Endothelial cell of umbilical vein (primary cell): ENCODE data around the gene SLC25A43. TPM values are rescaled to one million over a fixed set of nuclear protein-coding genes. Genes with fewer than 3 reads are reported as not detected.

Experiments
- BruUV-seq: library from RNA; stranded (reverse); fragments of 400-500 nt; replicated peaks from 2 replicates; lab custom pipeline; 2021; lab: Mats Ljungman, UMichigan
- CTCF ChIA-PET: fragments of 300-600, 350-600 bp; sonication (Branson Sonifier 250); formaldehyde crosslinking; loops from one replicate; lab custom pipeline; 2021; ENCODE audit warnings: antibody characterized with exemption, inconsistent platforms; lab: Charles Lee
- POLR2A ChIA-PET: fragments of 300-600, 350-600 bp; sonication (Branson Sonifier 250); formaldehyde crosslinking; loops from one replicate; lab custom pipeline; 2021; ENCODE audit warnings: antibody characterized with exemption, inconsistent platforms; lab: Charles Lee
- DNase-seq: peaks from one replicate; pipeline ENCODE4 v3.0.0-alpha.2; 2011; ENCODE audit warnings: low read depth, low spot score
- FAIRE-seq: peaks from 2 replicates; lab custom pipeline; 2011; peaks lifted over from hg19 to GRCh38; lab: Jason Lieb, UNC
- H2AFZ ChIP-seq: 2 replicates; pipeline ENCODE4 v1.6.0; 2012; ENCODE audit warnings: low read depth, low read length, control low read depth, inconsistent platforms
- H3K27ac ChIP-seq: 2 replicates; pipeline ENCODE4 v1.5.1; 2011; ENCODE audit warnings: low read depth, mild to moderate bottlenecking, control low read depth, low read length, moderate library complexity; ENCODE audit not compliant: insufficient read depth
- H3K27me3 ChIP-seq, 2 experiments: 2 replicates each; pipeline versions ENCODE4 v1.6.0 to v1.6.1; 2011; ENCODE audit warnings: low read length in 2 of 2, mixed read lengths in 1 of 2; ENCODE audit not compliant: control insufficient read depth in 2 of 2, insufficient read depth in 2 of 2
- H3K36me3 ChIP-seq, 2 experiments: 2 replicates in 1 of 2; 3 replicates in 1 of 2; pipeline ENCODE4 v1.5.1; 2011; ENCODE audit warnings: low read length in 2 of 2, mild to moderate bottlenecking in 1 of 2, moderate library complexity in 1 of 2; ENCODE audit not compliant: control insufficient read depth in 2 of 2, insufficient read depth in 2 of 2; ENCODE audit errors: extremely low read depth in 1 of 2
- H3K4me1 ChIP-seq: 3 replicates; pipeline ENCODE4 v1.5.1; 2011; ENCODE audit warnings: mild to moderate bottlenecking, low read length; ENCODE audit not compliant: control insufficient read depth, insufficient read depth; ENCODE audit errors: extremely low read depth
- H3K4me2 ChIP-seq: 2 replicates; pipeline ENCODE4 v1.6.1; 2011; ENCODE audit warnings: low read length, control low read depth, mixed read lengths; ENCODE audit not compliant: insufficient read depth
- H3K4me3 ChIP-seq, 3 experiments: fragments of 200-600 bp in 1 of 3; sonication (generic), shearing (Covaris generic) in 1 of 3; replicated peaks in 1 of 3; 2 replicates each; pipeline ENCODE4 v1.5.1; 2011 to 2016; ENCODE audit warnings: control low read depth in 3 of 3, low read length in 3 of 3, mild to moderate bottlenecking in 2 of 3, inconsistent platforms in 1 of 3, low read depth in 1 of 3, moderate library complexity in 1 of 3; ENCODE audit not compliant: insufficient read depth in 1 of 3
- H3K79me2 ChIP-seq: 2 replicates; pipeline ENCODE4 v1.6.0; 2012; ENCODE audit warnings: low read length, inconsistent platforms; ENCODE audit not compliant: control insufficient read depth, insufficient read depth
- H3K9ac ChIP-seq: replicated peaks from 2 replicates; pipeline ENCODE3; 2011; ENCODE audit warnings: low read length, control low read depth; ENCODE audit not compliant: insufficient read depth; ENCODE audit errors: extremely low read depth
- H3K9me1 ChIP-seq: replicated peaks from 3 replicates; pipeline ENCODE4 v1.6.0; 2011; ENCODE audit warnings: mild to moderate bottlenecking, low read length; ENCODE audit not compliant: control insufficient read depth, insufficient read depth; ENCODE audit errors: extremely low read depth
- H3K9me3 ChIP-seq: replicated peaks from 2 replicates; pipeline ENCODE4 v1.5.1; 2012; ENCODE audit warnings: low read length, inconsistent platforms; ENCODE audit not compliant: control insufficient read depth, insufficient read depth
- H4K20me1 ChIP-seq: replicated peaks from 2 replicates; pipeline ENCODE3; 2011; ENCODE audit warnings: mild to moderate bottlenecking, low read length; ENCODE audit not compliant: control insufficient read depth, insufficient read depth; ENCODE audit errors: extremely low read depth
- EZH2 ChIP-seq: IDR thresholded peaks from 2 replicates; pipeline ENCODE4 v1.6.1; 2012; ENCODE audit warnings: borderline replicate concordance, low read depth, mild to moderate bottlenecking, moderate library complexity, low read length, inconsistent platforms; ENCODE audit not compliant: severe bottlenecking
- FOS ChIP-seq: IDR thresholded peaks from 2 replicates; pipeline ENCODE4 v1.6.1; 2011; ENCODE audit warnings: mild to moderate bottlenecking, low read length, moderate library complexity, borderline replicate concordance; ENCODE audit not compliant: insufficient read depth
- GATA2 ChIP-seq: IDR thresholded peaks from 2 replicates; pipeline ENCODE4 v1.7.0; 2011; ENCODE audit warnings: low read depth, mild to moderate bottlenecking, moderate library complexity, mixed read lengths, low read length; ENCODE audit not compliant: insufficient read length, insufficient read depth
- JUN ChIP-seq: IDR thresholded peaks from 2 replicates; pipeline ENCODE4 v1.6.1; 2011; ENCODE audit warnings: borderline replicate concordance, low read depth; ENCODE audit not compliant: insufficient read length, insufficient read depth
- MYC ChIP-seq: IDR thresholded peaks from one replicate; pipeline ENCODE4 v1.6.1; 2011; ENCODE audit warnings: mild to moderate bottlenecking, low read depth, low read length
- POLR2A ChIP-seq: IDR thresholded peaks from 2 replicates; pipeline ENCODE4 v1.6.1; 2012; ENCODE audit warnings: low read depth, mild to moderate bottlenecking, control low read depth, low read length
- POLR2AphosphoS5 ChIP-seq: IDR thresholded peaks from 2 replicates; pipeline ENCODE4 v1.6.1; 2012; ENCODE audit warnings: low read depth, mild to moderate bottlenecking, control low read depth, low read length, moderate library complexity; ENCODE audit not compliant: insufficient read depth
- dilution Hi-C: fragments of 300-500 bp; cut with MboI; formaldehyde crosslinking; loops from one replicate; pipeline ENCODE4 v1.15.0; 2019; ENCODE audit warnings: low sequenced_read_pairs; ENCODE audit not compliant: extremely low pct_ligation_motif_present
- intact Hi-C: fragments of 100-400 bp; cut with micrococcal nuclease; formaldehyde crosslinking; loops from one replicate; pipeline ENCODE4 v1.10.0; 2022
- polyA plus RNA-seq, 4 experiments: library from polyadenylated mRNA; depleted of rRNA in 3 of 4; stranded (reverse) in 3 of 4; unstranded in 1 of 4; fragments of >200 nt; gene quantifications; 2 replicates each; pipeline versions ENCODE4 v1.2.1 to v1.2.3, GENCODE V29; 2011 to 2012; ENCODE audit warnings: missing spikeins in 1 of 4
- total RNA-seq: library from RNA; stranded (reverse); gene quantifications from 2 replicates; pipeline ENCODE4 v1.2.3, GENCODE V29; 2021
- TF ChIP-seq, protein P1 (sequence below), 2 donors: IDR thresholded peaks; 1 replicate in 1 of 2; 2 replicates in 1 of 2; pipeline ENCODE4 v1.5.1; 2011; ENCODE audit warnings: low read length in 2 of 2, mild to moderate bottlenecking in 2 of 2, moderate library complexity in 2 of 2, control low read depth in 1 of 2, inconsistent platforms in 1 of 2, low read depth in 1 of 2; ENCODE audit not compliant: insufficient read depth in 1 of 2; ENCODE audit errors: extremely low read depth in 1 of 2
- TF ChIP-seq, protein P2 (sequence below): IDR thresholded peaks from 2 replicates; pipeline ENCODE4 v1.6.1; 2011; ENCODE audit not compliant: insufficient read depth, insufficient read length

SLC25A43 gene
- total and polyA plus RNA-seq, 2 donors (not counting 3 experiments of a cell fraction or from before 2014, with no cell fraction given): 7.2 to 11.5 TPM

DNA sequence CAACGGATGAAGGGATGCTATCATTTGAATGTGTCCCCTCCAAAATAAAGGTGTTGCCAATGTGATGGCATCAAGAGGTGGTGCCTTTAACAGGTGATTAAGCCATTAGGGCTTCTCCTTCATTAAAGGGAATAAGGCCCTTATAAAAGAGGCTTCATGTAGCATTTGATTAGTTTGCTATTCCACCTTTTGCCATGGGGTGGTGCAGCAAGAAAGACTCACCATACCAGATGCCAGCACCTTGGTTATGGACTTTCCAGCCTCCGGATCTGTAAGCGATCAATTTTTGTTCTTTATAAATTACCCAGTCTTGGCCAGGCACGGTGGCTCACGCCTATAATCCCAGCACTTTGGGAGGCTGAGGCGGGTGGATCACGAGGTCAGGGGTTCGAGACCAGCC lies 7.9 kb upstream of the SLC25A43 start:
- DNase-seq (peak; percentile 34), FAIRE-seq (peak; percentile 55)
- no peak overlapping the region for H2AFZ ChIP-seq
- no peaks in the 10 kb centered on the region for H3K36me3 ChIP-seq
- no peaks in the 10 kb centered on the region for H3K79me2 ChIP-seq
- H3K9ac ChIP-seq: no peak overlapping the region
- no peak overlapping the region for H3K4me2 ChIP-seq
- H3K27ac ChIP-seq: no peak overlapping the region
- TF ChIP-seq, protein P1, sequence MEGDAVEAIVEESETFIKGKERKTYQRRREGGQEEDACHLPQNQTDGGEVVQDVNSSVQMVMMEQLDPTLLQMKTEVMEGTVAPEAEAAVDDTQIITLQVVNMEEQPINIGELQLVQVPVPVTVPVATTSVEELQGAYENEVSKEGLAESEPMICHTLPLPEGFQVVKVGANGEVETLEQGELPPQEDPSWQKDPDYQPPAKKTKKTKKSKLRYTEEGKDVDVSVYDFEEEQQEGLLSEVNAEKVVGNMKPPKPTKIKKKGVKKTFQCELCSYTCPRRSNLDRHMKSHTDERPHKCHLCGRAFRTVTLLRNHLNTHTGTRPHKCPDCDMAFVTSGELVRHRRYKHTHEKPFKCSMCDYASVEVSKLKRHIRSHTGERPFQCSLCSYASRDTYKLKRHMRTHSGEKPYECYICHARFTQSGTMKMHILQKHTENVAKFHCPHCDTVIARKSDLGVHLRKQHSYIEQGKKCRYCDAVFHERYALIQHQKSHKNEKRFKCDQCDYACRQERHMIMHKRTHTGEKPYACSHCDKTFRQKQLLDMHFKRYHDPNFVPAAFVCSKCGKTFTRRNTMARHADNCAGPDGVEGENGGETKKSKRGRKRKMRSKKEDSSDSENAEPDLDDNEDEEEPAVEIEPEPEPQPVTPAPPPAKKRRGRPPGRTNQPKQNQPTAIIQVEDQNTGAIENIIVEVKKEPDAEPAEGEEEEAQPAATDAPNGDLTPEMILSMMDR (IDR thresholded peaks at IDR 0.05; ENCODE audit: extremely low read depth in 1 of 2, insufficient read depth in 1 of 2, low read depth in 1 of 2, low read length in 2 of 2): peak in 1 of 2 donors; percentile 15
- TF ChIP-seq GATA2: no peak
- H3K4me3 ChIP-seq: no peak overlapping the region
- ChIA-PET CTCF (no interaction called here), POLR2A (no interaction called here)
- no peaks in the 10 kb centered on the region for H3K9me3 ChIP-seq
- H3K9me1 ChIP-seq: no peaks in the 10 kb centered on the region
- intact Hi-C loops (loop anchor here (1.0 kb wide), 1 partner anchor 121 kb away; no protein-coding TSS in a partner anchor), dilution Hi-C loops (no loop called here)
- no peaks in the 10 kb centered on the region for H4K20me1 ChIP-seq
- no peaks in the 10 kb centered on the region for H3K4me1 ChIP-seq
- no TSS peak for BruUV-seq
- H3K27me3 ChIP-seq: no peaks in the 10 kb centered on the region

- no peak for FAIRE-seq
These were observed 6.0 kb upstream of the SLC25A43 start for GRCh38 chrX:119393144-119393543.

More at GRCh38 chrX:119393144-119393543, 6.0 kb upstream of the SLC25A43 start:
- Histone ChIP-seq H3K4me3 (no peak overlapping the region), H2AFZ (no peak overlapping the region), H3K4me2 (no peak overlapping the region), H3K27ac (no peak overlapping the region), H3K36me3 (no peaks in the 10 kb centered on the region), H3K9me3 (no peaks in the 10 kb centered on the region), H3K79me2 (no peaks in the 10 kb centered on the region), H3K9ac (no peak overlapping the region), H3K4me1 (no peaks in the 10 kb centered on the region), H3K27me3 (no peaks in the 10 kb centered on the region), H3K9me1 (no peaks in the 10 kb centered on the region), H4K20me1 (no peaks in the 10 kb centered on the region)
- TF ChIP-seq EZH2 (no peak), GATA2 (no peak), FOS (no peak), JUN (no peak), POLR2A (no peak), MYC (no peak), POLR2AphosphoS5 (no peak)
- TF ChIP-seq, protein P1 (IDR thresholded peaks at IDR 0.05; ENCODE audit: extremely low read depth in 1 of 2, insufficient read depth in 1 of 2, low read depth in 1 of 2, low read length in 2 of 2): no peak
- TF ChIP-seq, protein P2, sequence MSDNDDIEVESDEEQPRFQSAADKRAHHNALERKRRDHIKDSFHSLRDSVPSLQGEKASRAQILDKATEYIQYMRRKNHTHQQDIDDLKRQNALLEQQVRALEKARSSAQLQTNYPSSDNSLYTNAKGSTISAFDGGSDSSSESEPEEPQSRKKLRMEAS: no peak
- dilution Hi-C loops: no loop called here
- intact Hi-C loops: no loop called here
- ChIA-PET CTCF (no interaction called here), POLR2A (no interaction called here)
- no TSS peak for BruUV-seq
- no peak for DNase-seq
